Hypothalamus (tissue), 51 donors: Measurements from ENCODE around the gene CNTFR.
A peak's percentile ranks its signal among the peaks of the same experiment; 100 is the strongest.

ENCODE experiments used
- DNase-seq, 51 donors: peaks; one replicate each; lab custom pipeline; 2025; lab: John Stamatoyannopoulos, UW

The CNTFR gene

GRCh38 chr9:34575862-34576596, 13.5 kb downstream of the CNTFR start:
- DNase-seq, result no peak

- no peak for DNase-seq
Measured at GRCh38 chr9:34575241-34575640, 14.3 kb downstream of the CNTFR start.

- DNase-seq, result no peak
Measured at GRCh38 chr9:34574571-34574970, 15.0 kb downstream of the CNTFR start.

- DNase-seq, result no peak
Measured at GRCh38 chr9:34573599-34574325, 15.8 kb downstream of the CNTFR start.

- peak in 1 of 51 donors; percentile 10 for DNase-seq
Measured at GRCh38 chr9:34572628-34573027, 16.9 kb downstream of the CNTFR start.

GRCh38 chr9:34572092-34572491, 17.4 kb downstream of the CNTFR start:
- DNase-seq, result no peak

GRCh38 chr9:34571481-34571810, 18.1 kb downstream of the CNTFR start:
- no peak for DNase-seq

- no peak for DNase-seq
Measured at GRCh38 chr9:34570809-34571480, 18.6 kb downstream of the CNTFR start.

GRCh38 chr9:34570376-34570775, 19.1 kb downstream of the CNTFR start:
- no peak for DNase-seq

- no peak for DNase-seq
Measured at GRCh38 chr9:34568774-34569173, 20.8 kb downstream of the CNTFR start.

GRCh38 chr9:34568133-34568532, 21.4 kb downstream of the CNTFR start:
- no peak for DNase-seq

- DNase-seq, result no peak
Measured at GRCh38 chr9:34566972-34567371, 22.6 kb downstream of the CNTFR start.

GRCh38 chr9:34566322-34566721, 23.2 kb downstream of the CNTFR start:
- DNase-seq, result no peak

GRCh38 chr9:34565856-34566255, 23.7 kb downstream of the CNTFR start:
- DNase-seq, result no peak

GRCh38 chr9:34564617-34565016, 24.9 kb downstream of the CNTFR start:
- no peak for DNase-seq

GRCh38 chr9:34563262-34563661, 26.3 kb downstream of the CNTFR start:
- DNase-seq, result no peak

GRCh38 chr9:34562135-34562745, 27.3 kb downstream of the CNTFR start:
- DNase-seq, result no peak

- DNase-seq, result no peak
Measured at GRCh38 chr9:34560599-34561214, 28.8 kb downstream of the CNTFR start.

GRCh38 chr9:34559624-34560455, 29.7 kb downstream of the CNTFR start:
- peak in 8 of 51 donors; percentile 22 to 78 (median 34) for DNase-seq
